Liver (tissue), 3 donors: ENCODE results near the gene SLC28A3.

Experiments
- EGR1 ChIP-seq, 2 donors: IDR thresholded peaks; 2 replicates each; pipeline ENCODE4 v1.6.1; 2016 to 2018; ENCODE audit warnings: antibody characterized with exemption in 2 of 2, low read depth in 2 of 2
- FOXA1 ChIP-seq: IDR thresholded peaks from 2 replicates; pipeline ENCODE4 v1.6.1; 2016; ENCODE audit warnings: antibody characterized with exemption
- GABPA ChIP-seq, 2 donors: IDR thresholded peaks in 1 of 2; conservative IDR thresholded peaks in 1 of 2; 2 replicates each; pipeline ENCODE4 v1.6.1; 2016; ENCODE audit warnings: antibody characterized with exemption in 2 of 2, mild to moderate bottlenecking in 1 of 2, moderate library complexity in 1 of 2
- NR2F2 ChIP-seq: IDR thresholded peaks from 2 replicates; pipeline ENCODE4 v1.6.1; 2016; ENCODE audit warnings: antibody characterized with exemption
- RAD21 ChIP-seq, 2 donors: IDR thresholded peaks; 2 replicates each; pipeline ENCODE4 v1.6.1; 2016; ENCODE audit warnings: antibody characterized with exemption in 2 of 2, mild to moderate bottlenecking in 2 of 2
- SP1 ChIP-seq: IDR thresholded peaks from 2 replicates; pipeline ENCODE4 v1.6.1; 2018; ENCODE audit warnings: antibody characterized with exemption, mild to moderate bottlenecking
- TAF1 ChIP-seq: conservative IDR thresholded peaks from 2 replicates; pipeline ENCODE4 v1.6.1; 2016; ENCODE audit warnings: antibody characterized with exemption, mild to moderate bottlenecking
- TF ChIP-seq, protein P1 (sequence below): fragments of 150-350 bp; IDR thresholded peaks from 2 replicates; pipeline ENCODE4 v1.5.1; 2017; ENCODE audit warnings: improper control_type of control experiment, low read depth, low read length; ENCODE audit not compliant: missing input control
- TF ChIP-seq, protein P2 (sequence below): IDR thresholded peaks from 2 replicates; pipeline ENCODE4 v1.6.1; 2016; ENCODE audit warnings: antibody characterized with exemption, mild to moderate bottlenecking
- TF ChIP-seq, protein P3 (sequence below): IDR thresholded peaks from 2 replicates; pipeline ENCODE4 v1.6.1; 2016; ENCODE audit warnings: antibody characterized with exemption
- TF ChIP-seq, protein P4 (sequence below): IDR thresholded peaks from 2 replicates; pipeline ENCODE4 v1.6.1; 2016; ENCODE audit warnings: antibody characterized with exemption
- donor health status: healthy.
- donor health status: healthy.

DNA sequence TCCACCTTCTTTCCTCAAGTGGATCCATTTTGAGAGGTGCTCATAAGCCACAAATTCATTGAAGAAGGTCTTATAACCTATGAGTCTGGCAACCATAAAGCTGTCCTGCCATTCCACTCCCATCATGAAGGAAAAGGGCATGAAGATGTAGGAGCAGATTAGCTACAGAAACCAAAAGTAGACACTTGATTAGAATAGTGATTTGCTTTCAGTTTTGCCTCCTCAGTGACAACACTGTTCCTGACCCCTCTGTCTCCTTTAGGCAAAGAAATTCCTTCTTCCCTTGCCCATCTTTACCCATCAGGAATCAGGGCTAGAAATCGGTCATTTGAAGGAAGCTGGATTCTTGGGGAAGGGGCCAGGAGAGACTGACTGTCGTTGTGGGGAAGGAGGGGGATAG is 55.2 kb downstream of the SLC28A3 start:
- TF ChIP-seq, protein P1, sequence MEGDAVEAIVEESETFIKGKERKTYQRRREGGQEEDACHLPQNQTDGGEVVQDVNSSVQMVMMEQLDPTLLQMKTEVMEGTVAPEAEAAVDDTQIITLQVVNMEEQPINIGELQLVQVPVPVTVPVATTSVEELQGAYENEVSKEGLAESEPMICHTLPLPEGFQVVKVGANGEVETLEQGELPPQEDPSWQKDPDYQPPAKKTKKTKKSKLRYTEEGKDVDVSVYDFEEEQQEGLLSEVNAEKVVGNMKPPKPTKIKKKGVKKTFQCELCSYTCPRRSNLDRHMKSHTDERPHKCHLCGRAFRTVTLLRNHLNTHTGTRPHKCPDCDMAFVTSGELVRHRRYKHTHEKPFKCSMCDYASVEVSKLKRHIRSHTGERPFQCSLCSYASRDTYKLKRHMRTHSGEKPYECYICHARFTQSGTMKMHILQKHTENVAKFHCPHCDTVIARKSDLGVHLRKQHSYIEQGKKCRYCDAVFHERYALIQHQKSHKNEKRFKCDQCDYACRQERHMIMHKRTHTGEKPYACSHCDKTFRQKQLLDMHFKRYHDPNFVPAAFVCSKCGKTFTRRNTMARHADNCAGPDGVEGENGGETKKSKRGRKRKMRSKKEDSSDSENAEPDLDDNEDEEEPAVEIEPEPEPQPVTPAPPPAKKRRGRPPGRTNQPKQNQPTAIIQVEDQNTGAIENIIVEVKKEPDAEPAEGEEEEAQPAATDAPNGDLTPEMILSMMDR: no peak
- TF ChIP-seq FOXA1 (no peak), EGR1 (IDR thresholded peaks at IDR 0.05; ENCODE audit: low read depth in 2 of 2) (no peak), SP1 (no peak), TAF1 (no peak), GABPA (IDR thresholded peaks at IDR 0.05 in 1 of 2, conservative IDR thresholded peaks at IDR 0.05 in 1 of 2) (no peak), NR2F2 (no peak), RAD21 (IDR thresholded peaks at IDR 0.05) (no peak)
- TF ChIP-seq, protein P2, sequence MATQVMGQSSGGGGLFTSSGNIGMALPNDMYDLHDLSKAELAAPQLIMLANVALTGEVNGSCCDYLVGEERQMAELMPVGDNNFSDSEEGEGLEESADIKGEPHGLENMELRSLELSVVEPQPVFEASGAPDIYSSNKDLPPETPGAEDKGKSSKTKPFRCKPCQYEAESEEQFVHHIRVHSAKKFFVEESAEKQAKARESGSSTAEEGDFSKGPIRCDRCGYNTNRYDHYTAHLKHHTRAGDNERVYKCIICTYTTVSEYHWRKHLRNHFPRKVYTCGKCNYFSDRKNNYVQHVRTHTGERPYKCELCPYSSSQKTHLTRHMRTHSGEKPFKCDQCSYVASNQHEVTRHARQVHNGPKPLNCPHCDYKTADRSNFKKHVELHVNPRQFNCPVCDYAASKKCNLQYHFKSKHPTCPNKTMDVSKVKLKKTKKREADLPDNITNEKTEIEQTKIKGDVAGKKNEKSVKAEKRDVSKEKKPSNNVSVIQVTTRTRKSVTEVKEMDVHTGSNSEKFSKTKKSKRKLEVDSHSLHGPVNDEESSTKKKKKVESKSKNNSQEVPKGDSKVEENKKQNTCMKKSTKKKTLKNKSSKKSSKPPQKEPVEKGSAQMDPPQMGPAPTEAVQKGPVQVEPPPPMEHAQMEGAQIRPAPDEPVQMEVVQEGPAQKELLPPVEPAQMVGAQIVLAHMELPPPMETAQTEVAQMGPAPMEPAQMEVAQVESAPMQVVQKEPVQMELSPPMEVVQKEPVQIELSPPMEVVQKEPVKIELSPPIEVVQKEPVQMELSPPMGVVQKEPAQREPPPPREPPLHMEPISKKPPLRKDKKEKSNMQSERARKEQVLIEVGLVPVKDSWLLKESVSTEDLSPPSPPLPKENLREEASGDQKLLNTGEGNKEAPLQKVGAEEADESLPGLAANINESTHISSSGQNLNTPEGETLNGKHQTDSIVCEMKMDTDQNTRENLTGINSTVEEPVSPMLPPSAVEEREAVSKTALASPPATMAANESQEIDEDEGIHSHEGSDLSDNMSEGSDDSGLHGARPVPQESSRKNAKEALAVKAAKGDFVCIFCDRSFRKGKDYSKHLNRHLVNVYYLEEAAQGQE: no peak
- TF ChIP-seq, protein P3, sequence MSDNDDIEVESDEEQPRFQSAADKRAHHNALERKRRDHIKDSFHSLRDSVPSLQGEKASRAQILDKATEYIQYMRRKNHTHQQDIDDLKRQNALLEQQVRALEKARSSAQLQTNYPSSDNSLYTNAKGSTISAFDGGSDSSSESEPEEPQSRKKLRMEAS: no peak
- TF ChIP-seq, protein P4, sequence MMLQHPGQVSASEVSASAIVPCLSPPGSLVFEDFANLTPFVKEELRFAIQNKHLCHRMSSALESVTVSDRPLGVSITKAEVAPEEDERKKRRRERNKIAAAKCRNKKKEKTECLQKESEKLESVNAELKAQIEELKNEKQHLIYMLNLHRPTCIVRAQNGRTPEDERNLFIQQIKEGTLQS: no peak
